Trophoblast cell (in vitro differentiated cells and primary cell): Measurements from ENCODE around the gene USP36.

ENCODE experiments used
- DNase-seq, 2 donors: peaks; one replicate each; pipeline ENCODE4 v3.0.0-alpha.2; 2016
- H2AFZ ChIP-seq: 2 replicates; pipeline ENCODE4 v1.6.1; 2013; ENCODE audit warnings: low read length, moderate library complexity, mild to moderate bottlenecking; ENCODE audit not compliant: insufficient read depth, poor library complexity
- H2AK5ac ChIP-seq: 2 replicates; pipeline ENCODE4 v1.6.1; 2013; ENCODE audit warnings: mild to moderate bottlenecking, low read length
- H2BK120ac ChIP-seq: 2 replicates; pipeline ENCODE4 v1.6.1; 2013; ENCODE audit warnings: low read length, mild to moderate bottlenecking, moderate library complexity; ENCODE audit not compliant: insufficient read depth, poor library complexity
- H2BK12ac ChIP-seq: 2 replicates; pipeline ENCODE4 v1.6.1; 2013; ENCODE audit warnings: mild to moderate bottlenecking, low read length, moderate library complexity
- H2BK5ac ChIP-seq: 2 replicates; pipeline ENCODE4 v1.6.1; 2013; ENCODE audit warnings: low read length, low read depth, moderate library complexity, mild to moderate bottlenecking; ENCODE audit not compliant: poor library complexity
- H3K14ac ChIP-seq: 2 replicates; pipeline ENCODE4 v1.6.1; 2013; ENCODE audit warnings: mild to moderate bottlenecking, low read length
- H3K18ac ChIP-seq: 2 replicates; pipeline ENCODE4 v1.6.1; 2013; ENCODE audit warnings: mild to moderate bottlenecking, low read length
- H3K23ac ChIP-seq: 2 replicates; pipeline ENCODE4 v1.6.1; 2013; ENCODE audit warnings: low read length
- H3K27ac ChIP-seq: 2 replicates; pipeline ENCODE4 v1.5.1; 2013; ENCODE audit warnings: low read depth, mild to moderate bottlenecking, inconsistent platforms, low read length, moderate library complexity
- H3K27me3 ChIP-seq: 2 replicates; pipeline ENCODE4 v1.6.1; 2013; ENCODE audit warnings: inconsistent platforms, mild to moderate bottlenecking, low read length, moderate library complexity; ENCODE audit not compliant: insufficient read depth
- H3K36me3 ChIP-seq, 2 experiments: 1 replicate in 1 of 2; 2 replicates in 1 of 2; pipeline ENCODE4 v1.6.1; 2013; ENCODE audit warnings: low read length in 2 of 2, mild to moderate bottlenecking in 2 of 2, moderate library complexity in 1 of 2; ENCODE audit not compliant: insufficient read depth in 2 of 2, control insufficient read depth in 1 of 2
- H3K4ac ChIP-seq: 2 replicates; pipeline ENCODE4 v1.6.1; 2013; ENCODE audit warnings: low read depth, mild to moderate bottlenecking, low read length, moderate library complexity
- H3K4me1 ChIP-seq, 2 experiments: 1 replicate in 1 of 2; 2 replicates in 1 of 2; pipeline ENCODE4 v1.6.1; 2013; ENCODE audit warnings: low read length in 2 of 2, mild to moderate bottlenecking in 2 of 2, moderate library complexity in 1 of 2; ENCODE audit not compliant: insufficient read depth in 2 of 2, control insufficient read depth in 1 of 2
- H3K4me2 ChIP-seq: 2 replicates; pipeline ENCODE4 v1.6.1; 2013; ENCODE audit warnings: inconsistent platforms, mild to moderate bottlenecking, low read length, moderate library complexity
- H3K4me3 ChIP-seq: 2 replicates; pipeline ENCODE4 v1.5.1; 2013; ENCODE audit warnings: mild to moderate bottlenecking, low read depth, low read length, inconsistent platforms
- H3K79me1 ChIP-seq: one replicate; pipeline ENCODE4 v1.6.1; 2013; ENCODE audit warnings: low read length
- H3K79me2 ChIP-seq: 2 replicates; pipeline ENCODE4 v1.6.1; 2013; ENCODE audit warnings: low read length, mild to moderate bottlenecking; ENCODE audit not compliant: control insufficient read depth, insufficient read depth, poor library complexity
- H3K9ac ChIP-seq: 2 replicates; pipeline ENCODE4 v1.6.1; 2013; ENCODE audit warnings: mild to moderate bottlenecking, low read length
- H3K9me3 ChIP-seq: 2 replicates; pipeline ENCODE4 v1.6.1; 2013; ENCODE audit warnings: low read depth, mild to moderate bottlenecking, control low read depth, inconsistent platforms, low read length; ENCODE audit not compliant: insufficient read depth
- H4K12ac ChIP-seq: 2 replicates; pipeline ENCODE4 v1.6.1; 2013; ENCODE audit warnings: low read depth, mild to moderate bottlenecking, low read length, moderate library complexity
- H4K8ac ChIP-seq: 2 replicates; pipeline ENCODE4 v1.6.1; 2013; ENCODE audit warnings: low read depth, mild to moderate bottlenecking, low read length, moderate library complexity
- H4K91ac ChIP-seq: one replicate; pipeline ENCODE4 v1.6.1; 2013; ENCODE audit warnings: low read depth, mild to moderate bottlenecking, low read length, moderate library complexity
- WGBS: extraction: QIAGEN DNeasy Blood & Tissue Kit; methylation state at CpG from one replicate; pipeline ENCODE4 v1.1.7; 2013; ENCODE audit warnings: missing lambda C conversion rate; ENCODE audit not compliant: insufficient read length, insufficient coverage; ENCODE audit errors: extremely low coverage; 5-methylcytosine and 5-hydroxymethylcytosine counted together

The USP36 gene

DNA sequence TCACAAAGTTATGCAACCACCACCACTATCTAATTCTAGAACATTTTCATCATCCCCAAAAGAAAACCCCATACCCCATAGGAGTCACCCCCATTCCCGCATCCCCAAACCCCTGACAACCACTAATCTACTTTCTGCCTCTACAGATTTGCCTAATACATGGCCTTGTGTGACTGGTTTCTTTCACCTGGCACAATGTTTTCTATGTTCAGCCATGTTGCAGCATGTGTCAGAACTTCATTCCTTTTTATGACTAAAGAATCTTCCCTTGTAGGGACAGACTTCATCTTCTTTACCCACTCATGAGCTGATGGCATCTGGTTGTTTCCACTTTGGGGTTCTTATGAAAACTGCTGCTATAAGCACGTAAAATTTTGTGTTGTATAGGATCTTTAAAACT, 93.1 kb downstream of the USP36 start:
- Histone ChIP-seq H3K18ac (no peak overlapping the region), H2BK120ac (no peak overlapping the region), H4K12ac (no peak overlapping the region), H3K4ac (no peak overlapping the region), H2AFZ (no peak overlapping the region), H4K91ac (no peak overlapping the region), H3K79me2 (peaks cover 2% of the 10 kb centered on the region), H3K27ac (no peak overlapping the region), H3K23ac (no peak overlapping the region), H2AK5ac (no peak overlapping the region), H2BK12ac (no peak overlapping the region), H3K9me3 (no peaks in the 10 kb centered on the region), H3K4me2 (no peak overlapping the region), H3K4me1 (peaks cover 3 to 4% of the 10 kb centered on the region in 2 experiments), H3K27me3 (no peaks in the 10 kb centered on the region), H3K79me1 (no peaks in the 10 kb centered on the region), H3K9ac (no peak overlapping the region), H4K8ac (no peak overlapping the region), H3K36me3 (no peaks in the 10 kb centered on the region), H3K14ac (no peak overlapping the region), H2BK5ac (no peak overlapping the region), H3K4me3 (no peak overlapping the region)
- DNase-seq = peak in 1 of 2 donors; percentile 59
- WGBS = no CpG with 5 or more reads among the region's 2 CpGs

DNA sequence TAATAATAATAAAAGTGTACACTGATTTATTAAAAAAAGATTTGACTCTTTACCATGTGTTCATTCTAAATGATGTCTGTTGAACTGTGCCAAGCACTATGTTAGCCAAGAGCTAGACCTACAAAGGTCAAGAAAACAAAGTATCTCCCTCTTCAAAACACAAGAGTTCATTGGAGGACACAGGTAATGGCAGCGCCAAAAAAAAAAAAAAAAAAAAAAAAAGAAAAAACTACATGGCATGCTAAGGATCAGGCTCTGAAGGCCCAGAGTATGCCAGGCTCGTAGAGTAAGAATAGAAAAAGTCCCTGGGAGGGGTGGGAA, 93.7 kb downstream of the USP36 start:
- peaks cover 3 to 4% of the 10 kb centered on the region in 2 experiments for H3K4me1 ChIP-seq

DNA sequence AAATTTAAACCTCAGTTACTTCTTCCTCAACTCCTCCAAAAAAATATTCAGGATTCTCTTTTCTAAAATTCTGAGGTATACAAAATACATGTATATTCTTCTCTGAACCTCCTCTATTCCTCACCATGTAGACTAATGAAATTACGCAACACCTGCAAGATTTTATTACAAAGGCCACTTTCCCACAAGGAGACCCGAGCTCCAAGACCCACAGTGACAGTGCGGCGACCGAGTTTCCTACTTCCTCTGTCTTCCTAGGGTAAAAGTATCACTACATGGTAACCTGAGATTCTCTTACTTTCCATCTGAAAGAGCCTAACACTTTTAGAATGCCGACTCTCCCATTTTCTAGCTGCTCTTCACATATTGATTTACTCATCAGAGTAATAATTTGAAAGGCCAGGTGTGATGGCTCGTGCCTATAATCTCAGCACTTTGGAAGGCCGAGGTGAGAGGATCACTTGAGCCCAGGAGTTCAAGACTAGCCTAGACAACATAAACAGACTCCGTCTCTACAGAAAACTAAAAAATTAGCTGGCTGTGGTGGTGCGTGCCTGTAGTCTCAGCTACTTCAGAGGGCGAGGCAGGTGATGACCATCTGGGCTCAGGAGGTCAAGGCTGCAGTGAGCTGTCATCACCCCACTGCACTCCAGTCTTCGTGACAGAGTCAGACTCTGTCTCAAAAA, 94.2 kb downstream of the USP36 start:
- no peak overlapping the region for H4K12ac ChIP-seq
- H2BK5ac ChIP-seq = no peak overlapping the region

More for the DNA sequence above, 93.7 kb downstream of the USP36 start:
- no peak for DNase-seq
- no peak overlapping the region for H4K12ac ChIP-seq
- H2AFZ ChIP-seq = no peak overlapping the region
- H3K4me3 ChIP-seq = no peak overlapping the region
- no peak overlapping the region for H4K91ac ChIP-seq
- WGBS = no CpG with 5 or more reads among the region's 2 CpGs
- H3K23ac ChIP-seq = no peak overlapping the region
- peaks cover 2% of the 10 kb centered on the region for H3K79me2 ChIP-seq
- H3K79me1 ChIP-seq = no peaks in the 10 kb centered on the region
- H3K18ac ChIP-seq = no peak overlapping the region
- no peak overlapping the region for H3K9ac ChIP-seq
- no peak overlapping the region for H4K8ac ChIP-seq
- H3K4ac ChIP-seq = no peak overlapping the region
- no peak overlapping the region for H2AK5ac ChIP-seq
- no peak overlapping the region for H3K4me2 ChIP-seq
- H3K14ac ChIP-seq = no peak overlapping the region
- no peaks in the 10 kb centered on the region for H3K9me3 ChIP-seq
- H3K36me3 ChIP-seq = no peaks in the 10 kb centered on the region
- H3K27me3 ChIP-seq = no peaks in the 10 kb centered on the region
- no peak overlapping the region for H2BK120ac ChIP-seq
- H2BK5ac ChIP-seq = no peak overlapping the region
- no peak overlapping the region for H2BK12ac ChIP-seq
- H3K27ac ChIP-seq = no peak overlapping the region

More for the DNA sequence above, 94.2 kb downstream of the USP36 start:
- Histone ChIP-seq H2AK5ac (no peak overlapping the region), H3K27me3 (no peaks in the 10 kb centered on the region), H3K36me3 (no peaks in the 10 kb centered on the region), H3K23ac (no peak overlapping the region), H3K4me2 (no peak overlapping the region), H3K79me1 (no peaks in the 10 kb centered on the region), H2BK120ac (no peak overlapping the region), H2AFZ (no peak overlapping the region), H4K91ac (no peak overlapping the region), H3K9ac (no peak overlapping the region), H3K14ac (no peak overlapping the region), H2BK12ac (no peak overlapping the region), H3K27ac (no peak overlapping the region), H3K4me1 (peaks cover 7 to 8% of the 10 kb centered on the region in 2 experiments), H3K4me3 (no peak overlapping the region), H3K4ac (no peak overlapping the region), H3K9me3 (no peaks in the 10 kb centered on the region), H3K18ac (no peak overlapping the region), H4K8ac (no peak overlapping the region), H3K79me2 (peaks cover 2% of the 10 kb centered on the region)
- WGBS = no CpG with 5 or more reads among the region's 12 CpGs
- no peak for DNase-seq
